SIG-M5 treated with dmso at 0.1 percent for 504 hours (cell line): ENCODE measurements around the gene GLRA1.

Experiments
- DNase-seq: peaks from one replicate; lab custom pipeline; 2025; ENCODE audit not compliant: unreplicated experiment; lab: John Stamatoyannopoulos, UW

Gene GLRA1

DNA sequence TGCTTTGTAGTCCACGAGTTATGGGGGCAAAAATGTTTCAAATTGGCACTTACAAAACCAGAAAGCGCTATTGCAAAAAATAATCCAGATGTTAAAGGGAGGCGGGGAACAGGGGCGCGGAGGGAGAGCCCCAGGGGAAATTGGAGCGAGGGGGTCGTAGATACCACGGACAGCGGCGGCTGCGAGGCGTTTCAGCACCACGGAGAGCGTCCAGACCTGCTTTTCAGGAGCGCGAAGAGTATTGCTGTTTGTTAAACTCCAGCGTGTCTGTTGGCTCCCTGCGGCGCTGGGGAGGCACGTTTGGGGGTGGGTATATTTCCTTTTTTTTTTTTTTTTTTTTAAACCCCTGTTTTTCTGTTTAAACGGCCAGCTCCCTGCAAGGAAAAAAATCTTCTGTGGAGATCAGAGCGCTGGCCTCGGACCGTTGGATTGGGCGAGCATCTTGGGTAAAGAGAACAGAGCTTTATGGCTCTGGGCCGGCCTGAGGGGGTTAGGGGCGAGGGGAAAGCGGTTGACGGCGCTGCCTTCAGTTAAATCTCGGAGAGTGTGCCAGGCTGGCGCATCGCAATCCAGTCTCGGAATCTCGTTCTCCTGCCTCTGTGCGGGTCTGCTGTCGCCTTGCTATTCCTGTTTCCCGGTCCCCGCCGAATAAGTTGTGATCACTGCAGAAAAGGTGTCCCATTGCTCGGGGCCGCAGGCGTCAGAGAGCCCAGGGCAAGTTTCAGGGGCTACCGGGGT, at the start of gene GLRA1:
TSS of gene GLRA1 (minus strand) at position 288 of the 738 bp plus-strand sequence. CDS start 302 bp downstream, outside the sequence.
- peak; percentile 29 for DNase-seq

DNA sequence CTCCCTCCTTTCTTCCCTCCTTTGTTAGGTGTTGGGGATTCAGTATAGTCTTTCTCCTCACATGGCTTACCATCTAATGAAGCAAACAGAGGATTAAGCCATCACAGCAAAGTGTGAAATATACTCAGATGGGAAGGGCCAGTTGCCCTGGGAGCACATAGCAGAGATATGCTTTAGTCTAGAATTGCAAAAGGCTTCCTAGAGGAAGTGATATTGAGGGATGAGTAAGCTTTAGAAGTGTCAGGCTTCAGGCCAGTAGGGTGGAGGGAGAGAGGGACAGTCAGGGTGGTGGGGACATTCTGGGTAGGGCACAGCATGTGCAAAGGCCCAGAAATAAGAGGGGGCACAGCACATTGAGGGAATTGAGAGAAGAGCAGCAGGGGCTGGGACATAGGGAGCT, 46.2 kb upstream of the GLRA1 start:
- peak; percentile 18 for DNase-seq

DNA sequence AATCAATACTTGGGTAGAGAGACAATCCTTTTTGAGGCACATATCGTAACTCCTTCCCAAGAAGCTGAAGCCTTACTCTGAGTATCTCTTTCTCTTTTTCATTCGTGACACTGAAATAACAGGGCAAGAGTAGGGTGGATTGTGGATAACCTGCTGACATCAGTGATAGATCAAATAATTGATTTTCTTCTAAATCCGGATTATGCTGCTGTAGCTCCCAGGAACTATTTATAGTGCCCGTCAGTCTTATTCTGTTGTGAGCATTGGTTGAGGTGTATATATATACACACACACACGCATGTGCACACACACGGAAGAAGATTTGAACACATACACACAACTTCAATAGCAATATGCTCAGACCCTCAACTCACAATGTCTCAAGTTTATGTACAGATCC, 43.2 kb upstream of the GLRA1 start:
- DNase-seq, result no peak

DNA sequence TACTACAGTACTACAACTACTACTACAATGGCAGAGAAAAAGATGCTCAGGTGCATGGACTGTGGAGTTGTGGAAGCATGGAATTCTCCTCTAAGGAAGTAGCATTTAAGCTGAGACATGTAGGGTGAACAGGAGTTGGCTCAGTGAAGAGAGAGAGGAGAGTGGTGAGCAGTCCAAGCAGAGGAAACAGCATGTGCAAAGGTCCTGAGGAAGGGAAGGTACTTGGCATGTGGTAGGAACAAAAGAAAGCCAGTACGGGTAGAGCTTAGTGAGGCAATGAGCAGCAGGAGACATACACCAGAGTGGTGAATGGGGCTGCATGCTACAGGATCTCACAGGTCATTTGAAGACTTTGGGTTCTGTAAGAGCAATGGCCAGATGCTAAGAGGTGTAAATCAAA, 41.4 kb upstream of the GLRA1 start:
- no peak for DNase-seq

DNA sequence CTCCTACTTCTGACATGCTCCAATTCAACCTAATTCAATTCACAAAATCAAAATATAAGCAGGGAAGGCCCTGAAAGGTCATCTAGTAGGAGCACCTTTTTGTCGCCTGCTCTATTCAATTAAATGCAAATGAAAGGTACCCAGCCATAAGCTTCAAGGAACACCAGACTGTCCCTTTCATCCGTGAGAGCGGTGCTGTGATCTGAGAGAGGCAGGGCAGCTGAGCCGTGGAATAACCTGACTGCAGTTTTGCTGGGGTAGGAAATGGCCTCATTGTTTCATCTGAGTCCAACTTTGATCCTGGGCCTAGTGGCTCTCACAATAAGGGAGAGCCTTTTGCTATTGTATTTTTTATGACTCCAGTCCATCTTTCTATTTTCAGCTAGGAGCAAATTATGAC, 39.8 kb upstream of the GLRA1 start:
- DNase-seq, result no peak

DNA sequence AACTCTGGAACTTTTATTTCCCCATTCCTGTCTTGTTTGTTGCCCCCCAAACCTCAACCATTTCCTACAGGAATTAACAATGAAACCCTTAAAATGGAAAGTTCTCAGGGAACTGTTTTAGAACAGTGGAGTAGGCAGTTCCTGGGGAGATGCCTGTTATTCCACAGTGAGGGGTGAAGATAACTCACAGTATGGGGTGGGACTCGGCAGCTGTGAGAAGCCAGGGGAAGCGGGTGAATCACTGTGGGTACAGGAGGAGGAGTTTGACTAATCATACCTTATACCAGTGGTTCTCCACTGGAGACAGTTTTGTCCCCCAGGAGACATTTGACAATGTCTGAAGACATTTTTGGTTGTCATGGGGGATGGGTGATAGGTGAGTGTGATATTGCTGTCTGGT, 36.9 kb upstream of the GLRA1 start:
- no peak for DNase-seq

DNA sequence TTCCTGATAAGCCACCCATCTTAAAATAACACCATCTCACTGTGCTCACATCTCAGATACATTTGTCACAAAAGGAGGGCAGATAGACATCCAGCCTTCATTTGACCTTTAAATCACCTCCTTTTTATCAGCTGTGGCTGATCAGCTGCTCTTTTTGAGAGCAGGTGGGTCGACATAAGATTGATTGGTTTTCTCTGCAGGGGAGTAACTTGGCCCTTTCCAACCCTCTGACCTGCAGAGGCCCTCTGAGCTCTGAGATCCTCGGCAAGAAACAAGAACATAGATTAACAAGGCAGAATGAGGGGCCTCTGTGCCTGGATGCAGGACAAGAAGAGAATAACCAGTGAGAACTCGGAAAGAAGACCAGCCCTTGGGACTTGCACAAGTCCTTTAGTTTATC, 33.5 kb upstream of the GLRA1 start:
- no peak for DNase-seq

DNA sequence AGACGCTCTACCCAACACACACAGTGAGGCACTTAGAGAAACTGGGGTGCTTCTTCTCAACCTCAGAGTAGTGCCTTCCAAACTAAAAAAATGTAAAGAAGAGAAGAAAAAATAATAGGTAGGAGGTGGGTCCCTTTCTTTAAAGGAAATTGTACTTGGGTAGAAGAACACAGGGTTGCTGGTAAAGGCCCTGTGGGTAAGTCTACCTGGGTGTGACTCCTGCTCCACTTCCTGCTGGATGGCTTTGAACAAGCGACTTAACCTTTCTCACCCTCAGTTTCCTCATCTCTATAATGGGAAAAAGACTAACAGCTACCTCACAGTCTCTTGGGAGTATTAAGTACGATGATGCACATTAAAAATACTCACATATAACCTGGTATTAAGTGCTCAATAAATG, 32.1 kb upstream of the GLRA1 start:
- no peak for DNase-seq

DNA sequence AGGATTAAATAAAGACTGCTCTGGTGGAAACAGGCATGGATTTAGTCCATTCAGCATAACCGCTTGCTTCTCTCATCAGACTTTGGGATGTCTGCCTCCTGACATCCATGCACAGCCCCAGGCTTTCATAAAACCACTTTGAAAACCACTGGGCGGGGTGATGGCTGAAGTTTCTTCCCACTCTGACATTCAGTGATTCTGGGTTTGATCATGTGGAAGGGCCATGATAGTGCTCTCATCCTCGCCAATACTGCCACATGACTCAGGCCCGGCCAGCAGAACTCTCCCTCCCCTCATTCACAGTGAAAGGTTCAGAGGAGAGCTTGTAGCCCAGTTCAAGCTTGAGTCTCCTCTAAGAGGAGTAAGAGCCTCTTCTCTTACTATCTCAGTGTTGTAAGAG, 29.6 kb upstream of the GLRA1 start:
- DNase-seq, result no peak

DNA sequence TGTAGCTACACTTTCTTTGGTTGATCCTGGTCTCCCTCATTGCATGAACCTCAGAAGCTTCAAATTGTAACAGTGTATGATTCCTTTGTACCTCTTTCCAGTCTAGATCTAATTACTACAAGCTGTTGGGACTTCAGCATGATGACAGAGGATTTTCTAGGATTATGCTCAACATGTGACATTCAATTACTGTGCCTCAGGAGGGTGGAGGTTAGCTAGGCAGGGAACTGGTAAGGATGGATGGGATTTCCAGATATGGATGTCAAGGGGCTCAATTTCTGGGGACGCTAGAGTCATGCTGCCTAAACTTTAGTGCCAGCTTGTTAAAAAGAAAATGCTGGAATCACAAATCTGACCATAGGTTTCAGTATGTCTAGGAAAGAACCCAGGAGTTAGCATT, 29.2 kb upstream of the GLRA1 start:
- DNase-seq, result no peak

DNA sequence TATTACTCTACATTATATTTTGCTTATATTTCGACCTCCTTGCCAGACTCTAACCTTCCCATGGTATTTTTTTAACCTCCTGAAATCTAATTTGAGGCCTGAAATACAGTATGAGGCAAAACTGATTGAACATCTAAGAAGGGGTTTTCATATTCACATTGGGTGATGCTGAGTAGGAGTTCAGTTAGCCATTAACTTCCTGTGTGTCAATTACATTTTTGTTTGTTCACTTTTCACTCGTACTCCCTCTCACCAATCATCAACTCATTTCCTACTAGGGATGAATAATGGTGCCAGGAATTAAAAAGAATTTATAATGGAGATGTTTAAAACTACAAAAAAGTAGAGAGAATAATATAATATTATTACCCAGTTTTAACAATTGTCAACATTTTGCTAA, 27.6 kb upstream of the GLRA1 start:
- no peak for DNase-seq

DNA sequence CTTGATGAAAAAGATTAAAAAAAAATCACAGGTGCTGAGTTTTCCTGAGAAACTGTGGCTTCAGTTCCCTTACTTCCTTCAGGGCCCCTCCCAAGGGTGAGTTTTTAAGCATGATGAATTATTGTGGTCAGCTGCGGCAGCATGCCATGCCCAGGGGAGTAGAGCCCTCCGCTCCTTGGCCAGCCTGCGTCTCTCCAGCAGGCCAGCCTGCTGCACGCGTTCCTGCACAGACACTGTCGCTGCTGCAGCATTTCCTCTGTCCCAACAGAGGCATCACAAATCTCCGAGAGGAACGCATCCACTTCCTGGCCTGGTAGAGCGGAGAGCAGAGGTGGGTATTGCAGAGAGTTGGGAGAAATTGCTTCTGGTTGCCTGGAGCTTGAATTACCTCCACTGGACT, 26.1 kb upstream of the GLRA1 start:
- DNase-seq, result no peak

DNA sequence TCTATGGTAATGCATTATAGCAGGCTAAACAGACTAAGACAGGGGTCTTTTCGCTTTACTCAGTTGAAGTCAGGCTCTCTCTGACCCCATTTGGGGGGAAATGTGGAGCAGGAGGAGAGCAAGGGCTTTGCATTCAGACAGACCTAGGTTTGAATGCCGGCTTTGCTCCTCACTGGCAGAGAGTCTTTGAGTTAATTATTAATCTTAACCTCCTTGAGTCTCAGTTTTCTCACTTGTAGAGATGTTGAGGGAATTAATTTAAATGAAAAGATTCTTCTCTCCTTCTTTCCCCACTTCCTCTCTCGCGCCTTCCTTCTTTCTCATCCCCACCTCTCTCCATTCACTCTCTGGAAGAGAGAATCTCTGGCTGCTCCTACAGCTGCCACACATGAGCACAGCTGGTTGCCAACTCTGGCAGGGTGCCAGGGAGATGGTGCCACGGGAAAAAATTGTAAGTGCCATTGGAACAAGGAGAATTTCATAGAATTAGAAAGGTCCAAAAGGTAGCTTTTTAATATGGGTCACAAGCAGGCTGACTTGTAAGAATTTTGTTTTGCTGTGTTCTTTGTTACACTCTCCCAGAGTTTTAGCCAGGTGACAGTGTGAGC, 25.2 kb upstream of the GLRA1 start:
- no peak for DNase-seq

DNA sequence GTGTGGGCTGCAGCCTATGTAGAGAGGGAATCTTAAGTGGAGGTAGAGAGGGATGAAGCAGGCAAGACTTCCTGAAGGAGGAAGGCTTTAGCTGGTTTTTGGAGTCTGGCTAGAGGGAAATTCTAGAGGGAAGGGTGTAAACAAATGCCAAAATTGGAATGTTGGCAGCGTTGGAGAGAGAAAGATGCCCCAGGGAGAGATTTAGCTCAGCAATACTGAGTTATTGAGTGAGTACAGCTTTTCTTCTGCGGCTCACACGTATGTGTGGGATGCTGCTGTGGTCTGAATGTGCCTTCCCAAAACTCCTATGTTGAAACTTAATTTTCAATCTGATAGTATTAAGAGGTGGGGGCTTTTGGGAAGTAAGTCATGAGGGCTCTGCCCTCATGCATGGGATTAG, 24.5 kb upstream of the GLRA1 start:
- no peak for DNase-seq

DNA sequence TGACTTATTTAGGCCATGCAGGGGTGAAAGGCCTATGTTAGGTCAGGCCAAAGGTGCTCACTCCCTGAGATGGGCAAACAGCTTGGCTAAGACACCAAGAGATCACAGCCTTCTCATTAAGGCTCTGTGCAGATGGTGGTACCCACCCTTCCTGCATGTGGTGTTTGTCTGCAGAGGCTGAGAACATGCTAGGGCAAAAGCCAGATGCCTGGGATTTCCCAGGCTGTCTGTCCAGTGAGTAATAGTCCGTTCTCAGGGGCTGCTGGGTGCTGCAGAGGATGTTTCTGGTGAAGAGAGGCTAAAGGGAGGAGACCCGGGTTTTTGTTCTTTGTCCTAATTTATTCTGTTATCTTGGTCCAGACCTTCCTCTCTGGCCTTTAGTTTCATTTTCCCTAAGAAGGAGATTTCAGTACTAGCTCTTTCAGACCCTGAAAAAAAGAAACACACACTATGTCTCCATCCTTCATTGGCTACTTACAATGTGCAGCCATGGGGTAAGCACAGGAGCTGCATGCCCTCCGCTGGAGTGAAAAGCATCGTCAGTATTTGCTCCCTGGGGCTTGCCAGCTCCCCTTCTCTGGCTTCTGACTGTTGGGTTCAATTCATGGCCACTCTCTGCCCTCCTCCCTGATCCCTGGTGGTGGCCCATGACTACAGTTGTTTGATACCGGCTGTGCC, 23.4 kb upstream of the GLRA1 start:
- DNase-seq, result no peak

DNA sequence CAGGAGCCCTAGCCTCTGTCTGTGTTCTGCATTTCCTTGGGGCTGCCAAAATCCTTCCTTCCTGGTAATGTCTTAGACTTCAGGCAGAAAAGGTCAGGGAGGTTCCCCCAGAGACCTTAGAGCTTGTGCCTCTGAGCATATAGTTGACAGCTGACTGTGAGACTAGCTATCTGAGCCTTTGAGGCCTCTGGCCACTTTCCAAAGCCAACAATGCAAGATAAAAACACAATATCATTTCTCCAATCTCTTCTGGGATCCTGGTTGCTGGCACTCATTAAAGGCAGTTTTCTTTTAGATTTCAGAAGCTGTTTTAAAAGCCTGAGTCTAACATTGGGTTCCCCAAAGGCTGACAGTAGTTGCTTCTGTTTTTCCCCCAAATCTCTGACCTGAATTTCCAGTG, 13.2 kb upstream of the GLRA1 start:
- DNase-seq, result no peak

DNA sequence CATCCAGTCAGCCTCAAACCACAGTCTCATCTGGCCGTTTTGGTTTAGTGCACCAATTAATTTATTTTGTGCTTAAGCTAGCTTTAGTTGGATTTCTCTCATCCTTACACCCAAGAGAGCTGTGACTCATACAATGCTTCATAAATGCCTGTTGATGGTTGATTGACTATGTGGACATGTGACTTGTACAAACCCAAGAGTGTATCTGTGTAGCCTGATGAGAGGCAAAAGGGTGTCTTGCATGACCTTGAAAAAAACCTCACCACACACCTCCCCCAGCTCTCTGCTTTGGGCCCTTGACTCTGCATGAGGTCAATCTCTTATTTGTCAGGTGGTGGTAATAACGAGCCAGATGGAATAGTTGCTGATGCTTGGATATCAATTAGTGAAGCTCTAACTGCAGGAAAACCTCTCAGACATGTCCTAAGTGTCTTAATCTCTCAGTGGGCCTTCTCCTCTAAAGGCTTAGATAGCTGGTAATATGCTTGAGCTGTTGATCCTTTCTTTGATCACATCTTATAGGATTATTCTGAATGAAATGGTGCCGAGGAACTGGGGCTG, 10.6 kb upstream of the GLRA1 start:
- no peak for DNase-seq

DNA sequence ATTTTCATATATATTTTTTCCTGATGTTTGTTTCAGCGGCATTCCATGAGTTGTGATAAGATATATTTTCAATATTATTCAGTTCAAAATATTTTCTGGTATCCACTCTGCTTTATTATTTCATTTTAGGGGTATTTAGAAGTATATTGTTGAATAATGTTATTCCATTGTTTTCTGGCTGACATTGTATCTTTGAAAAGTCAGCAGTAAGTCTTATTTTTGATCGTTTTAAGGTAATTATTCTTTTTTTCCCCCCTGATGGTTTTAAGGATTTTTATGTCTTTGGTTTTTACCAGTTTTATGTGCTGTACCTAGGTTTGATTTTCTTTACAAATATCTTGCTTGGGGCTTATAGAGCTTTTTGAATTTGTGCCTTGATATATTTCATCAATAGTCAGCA, 6.6 kb upstream of the GLRA1 start:
- no peak for DNase-seq

DNA sequence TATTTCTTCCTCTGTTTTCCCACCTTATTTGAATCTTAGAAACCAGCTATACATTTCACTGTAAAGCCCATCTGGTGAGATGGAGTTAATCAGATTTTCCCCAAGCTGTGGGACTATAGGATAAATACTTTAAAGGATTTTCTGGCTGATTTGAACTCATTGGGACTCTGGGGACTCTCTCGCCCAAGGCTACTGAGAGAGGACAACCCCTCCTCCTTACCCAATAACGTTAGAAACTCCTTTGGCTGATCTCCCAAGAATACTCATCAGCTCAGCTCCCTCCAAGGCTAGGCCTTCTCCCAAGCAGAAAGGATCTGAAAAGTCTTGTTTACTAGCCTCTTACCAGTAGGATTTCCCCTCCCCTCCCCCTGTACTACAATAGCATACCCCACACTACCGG, 1.5 kb upstream of the GLRA1 start:
- DNase-seq, result no peak

DNA sequence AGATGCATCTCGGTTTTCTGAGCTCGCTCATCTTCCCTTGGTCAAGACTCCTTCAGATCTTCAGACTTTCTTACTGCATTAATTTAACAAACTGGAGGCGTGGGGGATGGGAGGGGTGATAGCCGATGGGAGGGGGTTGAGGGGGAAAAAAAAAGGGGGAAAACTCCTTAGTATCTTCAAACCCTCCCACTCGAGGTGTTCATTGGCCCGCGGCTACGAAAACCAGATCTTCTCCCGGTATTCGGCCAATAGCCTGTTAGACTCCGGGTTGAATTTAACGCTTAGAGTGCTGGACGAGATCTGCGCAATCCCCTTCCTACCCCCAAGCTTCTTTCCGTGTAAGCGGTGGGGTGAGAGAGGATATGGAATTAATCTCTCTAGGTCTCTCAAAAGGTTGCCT, 689 bp upstream of the GLRA1 start:
- DNase-seq, result no peak

DNA sequence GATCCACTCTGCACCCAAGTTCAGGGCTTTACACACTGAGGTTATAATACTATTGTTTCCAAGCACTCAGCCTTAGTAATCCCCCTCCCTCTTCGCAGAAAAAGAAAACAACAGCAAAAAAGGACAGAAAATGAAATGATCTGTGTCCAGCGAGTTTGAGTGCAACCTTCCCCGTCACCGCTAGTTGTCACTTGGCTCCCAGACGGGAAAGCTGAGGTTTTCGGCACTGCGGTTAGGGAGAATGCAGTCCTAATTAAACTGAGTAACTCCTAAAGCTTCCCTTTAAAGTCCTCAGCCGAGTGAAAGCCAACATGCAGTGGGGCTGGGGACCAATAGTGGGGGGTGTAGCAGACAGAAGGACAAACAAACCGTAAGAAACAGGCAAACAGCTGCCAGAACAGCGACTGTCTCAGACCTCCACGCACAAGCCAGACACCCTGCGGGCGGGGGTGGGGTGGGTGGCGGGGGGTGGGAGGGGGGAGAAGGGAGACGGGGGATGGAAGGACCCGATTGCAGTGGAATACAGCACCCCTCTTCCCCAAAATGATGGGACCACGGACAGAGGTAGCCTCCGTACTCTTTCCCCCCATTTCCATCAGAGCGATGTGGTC, 680 bp downstream of the GLRA1 start:
- no peak for DNase-seq

DNA sequence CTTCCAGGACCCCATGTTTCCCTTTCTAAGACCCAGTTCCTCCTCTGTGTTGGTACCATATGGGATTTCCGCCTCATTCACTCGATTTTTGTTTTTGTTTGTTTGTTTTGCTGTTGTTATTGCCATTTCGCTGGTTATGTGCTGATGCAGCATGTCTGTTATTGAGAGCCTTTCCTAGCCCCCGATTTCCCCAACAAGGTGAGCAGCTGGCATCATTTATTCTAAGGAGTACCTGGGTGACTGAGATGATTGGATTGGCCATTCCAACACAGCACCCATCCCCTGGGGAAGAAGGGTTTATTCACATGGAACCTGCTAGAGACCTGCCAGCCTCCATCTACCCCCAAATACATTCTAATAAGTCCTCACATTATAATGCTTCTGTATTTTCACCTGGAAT, 2.7 kb downstream of the GLRA1 start:
- no peak for DNase-seq
